ENCODE measurements around the gene SSH3.

SSH3 gene

DNA sequence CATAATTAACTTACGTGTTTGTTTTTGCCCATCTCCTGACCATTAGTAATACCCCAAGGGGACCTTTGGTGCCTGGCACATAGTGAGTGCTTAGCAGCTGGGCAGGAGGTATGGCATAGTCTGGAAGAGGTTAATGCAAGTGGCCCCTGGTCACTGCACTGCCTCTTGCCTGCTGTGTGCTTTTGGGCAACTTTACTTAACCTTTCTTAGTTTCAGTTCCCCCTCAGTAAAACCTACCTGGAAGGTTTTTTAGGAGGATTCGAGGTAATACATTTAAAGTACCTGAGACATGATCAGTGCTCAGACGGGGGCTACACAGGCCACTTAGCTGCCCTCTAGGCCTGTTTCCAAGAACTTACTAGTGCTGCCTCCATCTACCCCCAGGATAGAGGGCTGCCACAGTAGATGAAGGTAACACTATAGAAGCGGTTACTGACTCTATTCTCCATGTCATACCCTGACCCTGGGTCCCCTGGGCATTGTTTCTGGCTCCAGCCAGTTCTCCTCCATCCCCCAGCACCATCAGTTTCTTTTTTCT is 46.7 kb downstream of the SSH3 start:
- DNase-seq: no peak

DNA sequence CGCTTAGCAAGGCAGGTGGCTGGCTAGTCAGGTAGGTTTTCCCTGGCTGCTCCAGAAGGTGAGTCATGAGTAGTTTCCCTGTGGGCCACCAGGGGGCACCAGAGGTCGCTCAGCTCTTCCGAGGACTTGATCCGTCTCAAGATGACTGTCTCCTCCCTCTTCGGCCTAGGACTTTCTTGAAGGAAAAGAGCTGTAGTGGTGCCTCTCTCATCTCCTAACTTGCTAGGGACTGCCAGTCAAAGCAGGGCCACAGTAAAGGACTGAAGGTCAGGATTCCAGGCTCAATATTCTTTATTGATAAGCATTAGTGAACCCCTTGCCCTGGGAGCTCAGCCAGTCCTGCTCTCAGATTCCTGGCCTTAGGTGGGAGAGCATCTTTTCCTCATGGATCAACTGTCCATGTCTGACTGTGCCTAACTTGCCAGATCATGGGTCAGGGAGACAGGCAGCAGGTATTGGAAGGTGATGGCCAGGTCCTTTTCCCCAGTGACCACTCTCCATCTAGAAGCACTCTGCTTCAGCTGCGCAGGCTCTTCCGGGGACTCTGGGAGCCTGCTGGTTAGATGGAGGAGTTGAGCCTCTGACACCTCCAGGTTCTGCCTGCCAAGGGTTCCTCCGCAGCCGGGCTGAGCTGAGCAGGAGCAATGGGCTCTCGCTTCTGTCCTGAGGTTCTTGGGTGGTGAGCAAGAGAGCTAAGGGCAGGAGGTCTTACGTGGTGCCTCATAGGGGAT is 48.1 kb downstream of the SSH3 start:
- no peak for DNase-seq

DNA sequence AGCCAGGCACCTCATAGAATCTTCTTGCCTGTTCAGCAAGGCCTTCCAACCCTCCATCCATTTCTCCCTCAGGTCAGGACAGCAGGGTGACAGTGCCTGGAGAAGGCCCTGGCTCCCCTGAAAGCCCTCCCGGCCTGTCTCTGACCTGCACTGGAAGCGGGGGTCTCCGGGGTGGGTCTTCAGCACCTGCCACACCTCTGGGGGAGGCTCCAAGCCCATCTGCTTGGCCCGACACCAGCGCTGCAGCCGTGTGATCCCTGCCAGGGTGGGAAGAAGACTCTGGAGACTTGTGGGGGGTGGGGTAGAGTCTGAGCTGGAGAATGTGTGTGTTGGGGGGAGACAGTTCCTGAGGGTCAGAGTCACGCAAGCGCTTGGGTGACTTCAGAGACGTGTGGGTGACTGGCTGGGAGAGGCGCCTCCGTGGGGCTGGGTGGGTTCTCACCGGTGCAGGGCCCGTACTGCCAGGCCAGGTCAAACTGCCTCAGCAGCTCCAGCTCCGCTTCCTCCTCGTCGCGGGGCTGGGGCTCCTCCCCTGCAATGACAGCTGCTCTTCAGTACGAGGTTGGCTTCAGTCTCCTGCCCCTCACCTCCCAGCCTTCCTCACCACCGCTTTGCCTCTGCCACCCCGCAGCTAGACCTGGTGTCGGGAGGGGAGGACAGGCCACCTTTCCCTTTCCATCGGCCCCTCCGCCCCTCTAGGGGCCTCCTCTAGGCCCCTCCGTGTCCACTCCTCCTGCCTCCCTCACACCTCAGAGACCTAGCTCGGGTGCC is 49.4 kb downstream of the SSH3 start:
- DNase-seq: peak; percentile 88

DNA sequence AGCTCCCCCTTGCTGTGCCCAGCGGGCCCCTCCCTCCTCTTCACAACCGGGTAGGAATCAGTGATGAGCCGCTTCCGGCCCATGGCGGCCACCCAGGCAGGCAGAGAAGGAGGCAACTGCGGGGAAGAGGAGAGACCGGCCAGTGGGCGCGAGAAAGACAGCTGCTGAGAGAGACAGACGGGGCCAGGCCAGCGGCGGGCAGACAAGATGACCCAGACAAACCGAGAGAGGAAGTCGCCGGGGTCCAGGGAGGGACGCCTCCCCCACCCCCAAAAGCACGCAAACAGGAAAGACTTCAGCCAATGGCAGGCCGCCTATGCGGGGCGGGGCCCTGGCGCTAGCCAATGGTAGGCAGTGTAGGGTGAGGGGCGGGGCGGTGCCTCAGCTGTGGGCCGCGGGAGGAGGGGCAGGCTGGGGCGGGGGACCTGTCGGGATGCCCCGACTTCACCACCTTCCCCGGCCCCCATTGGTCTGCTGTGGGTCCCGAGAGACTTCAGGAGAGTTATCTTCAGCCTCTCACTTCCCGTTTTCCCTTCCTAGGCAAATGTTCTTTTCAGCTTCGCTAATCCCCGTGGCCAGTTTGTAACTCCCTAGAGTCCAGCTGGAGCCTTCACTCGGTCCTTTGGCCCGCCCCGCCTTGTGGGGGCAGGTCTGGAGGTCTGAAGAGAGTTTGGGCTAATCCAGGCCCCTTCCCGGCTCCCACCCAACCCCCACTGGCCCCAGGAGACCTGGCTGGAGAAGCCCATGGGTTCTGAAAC is 50.2 kb downstream of the SSH3 start, which contains the start of gene POLD4:
POLD4 (minus strand) TSS at position 230 of the 758 bp plus-strand sequence; CDS start at position 83, 147 bp downstream.
- peak; percentile 97 for DNase-seq

DNA sequence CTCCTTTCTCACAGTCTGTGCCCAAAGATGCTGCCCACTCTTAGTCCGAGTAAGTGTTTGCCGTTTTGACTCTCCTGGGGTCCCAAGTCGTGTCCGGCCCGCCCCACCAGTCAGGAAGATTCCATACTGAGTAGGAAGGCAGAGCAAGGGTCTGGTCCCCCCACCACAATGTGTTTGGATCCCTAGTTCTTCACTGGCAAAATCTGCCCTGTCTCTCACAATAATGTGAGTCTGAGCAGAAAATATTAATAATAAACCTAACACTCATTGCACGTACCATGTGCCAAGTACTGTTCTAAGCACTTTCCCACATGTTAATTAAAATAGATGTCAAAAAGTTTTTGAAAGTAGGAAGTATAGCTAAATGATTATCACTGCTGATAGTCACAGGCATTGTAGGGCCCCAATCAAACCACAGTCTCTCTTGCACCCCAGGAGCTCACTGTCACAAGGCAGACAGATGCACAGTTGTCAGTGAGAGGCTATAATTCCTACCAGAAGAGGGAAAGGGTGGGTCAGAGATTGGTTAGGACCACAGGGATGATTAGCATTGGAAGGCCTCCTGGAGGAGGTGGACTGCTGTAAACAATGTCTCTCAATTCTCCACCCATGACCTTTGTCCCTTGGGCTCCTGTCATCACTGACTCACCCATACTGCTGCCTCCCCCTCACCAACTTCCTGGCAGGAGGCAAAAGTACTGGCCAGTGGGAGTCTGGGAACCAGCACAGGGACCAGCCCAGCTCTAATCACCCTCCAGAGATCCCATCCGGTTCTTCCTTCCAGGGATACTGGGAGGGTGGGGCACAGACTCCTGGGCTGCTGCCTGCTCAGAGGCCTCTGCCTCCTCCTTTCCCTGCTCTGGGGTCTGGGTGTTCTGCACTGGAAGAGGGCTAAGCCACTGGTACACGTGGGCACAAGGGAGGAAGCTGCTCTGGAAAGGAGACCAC is 51.0 kb downstream of the SSH3 start:
- DNase-seq: no peak

DNA sequence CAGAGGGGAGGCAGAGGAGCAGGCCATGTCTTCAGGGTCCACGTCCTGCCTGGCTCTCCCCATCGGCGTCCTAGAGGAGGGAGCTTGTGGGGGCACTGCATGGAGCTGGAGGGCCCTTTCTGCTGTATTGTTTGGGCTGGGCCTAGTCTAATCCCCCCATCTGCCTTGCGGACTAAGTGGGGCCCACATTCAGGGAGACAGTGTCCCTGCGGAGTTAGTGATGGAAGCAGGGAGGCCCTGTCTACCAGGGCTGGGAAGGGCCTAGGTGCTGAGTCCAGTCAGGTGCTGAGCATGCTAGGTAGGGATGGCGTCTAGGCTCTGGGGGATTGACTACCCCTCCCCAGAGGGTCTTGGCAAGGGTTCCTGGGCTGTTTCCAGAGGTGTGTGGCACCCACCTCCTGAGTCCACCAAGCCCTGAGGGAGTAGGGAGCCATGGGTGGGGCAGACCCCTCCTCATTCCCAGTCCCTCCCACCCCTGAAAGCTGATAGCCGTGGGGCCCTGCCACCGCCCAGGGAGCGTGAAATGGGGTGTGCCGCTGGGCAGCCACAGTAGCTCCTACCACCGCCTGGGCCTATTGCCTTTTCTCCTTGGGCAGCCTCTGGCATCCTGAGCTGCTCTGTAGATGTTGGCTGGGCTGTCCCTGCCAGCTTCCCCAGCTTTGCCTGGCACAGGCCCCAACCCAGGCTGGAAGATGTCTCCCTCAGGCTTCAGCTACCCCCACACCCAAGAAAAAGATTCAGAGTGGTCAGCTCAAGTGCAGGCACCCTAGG is 51.9 kb downstream of the SSH3 start:
- no peak for DNase-seq

DNA sequence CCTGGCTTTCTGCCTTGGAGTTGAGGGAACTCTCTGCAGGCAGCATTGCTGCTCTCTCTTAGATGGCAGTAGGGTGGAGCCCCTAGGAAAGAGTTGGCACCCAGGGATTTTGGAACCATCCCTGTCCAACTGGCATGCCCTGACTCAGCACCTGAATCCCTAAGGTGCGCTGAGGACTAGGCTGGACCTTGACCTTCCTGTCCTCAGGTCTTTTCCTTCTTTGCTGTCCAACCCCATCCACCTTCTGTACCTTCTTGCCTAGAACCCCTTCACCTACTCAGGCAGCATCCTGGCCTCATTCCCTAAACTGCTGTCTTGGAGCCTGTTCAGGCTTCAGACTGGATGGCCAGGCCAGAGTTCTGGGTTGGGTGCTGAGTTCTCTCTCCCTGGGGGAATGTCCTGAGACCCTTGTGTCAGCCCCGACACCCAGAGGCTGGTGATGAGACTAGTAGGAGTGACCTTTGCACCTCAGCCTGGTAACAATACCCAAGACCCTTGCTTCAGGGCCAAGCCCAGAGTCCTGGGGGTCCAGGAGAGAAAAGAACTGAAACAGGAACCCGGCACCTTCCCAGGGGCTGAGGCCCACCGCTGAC is 52.6 kb downstream of the SSH3 start:
- DNase-seq: no peak

DNA sequence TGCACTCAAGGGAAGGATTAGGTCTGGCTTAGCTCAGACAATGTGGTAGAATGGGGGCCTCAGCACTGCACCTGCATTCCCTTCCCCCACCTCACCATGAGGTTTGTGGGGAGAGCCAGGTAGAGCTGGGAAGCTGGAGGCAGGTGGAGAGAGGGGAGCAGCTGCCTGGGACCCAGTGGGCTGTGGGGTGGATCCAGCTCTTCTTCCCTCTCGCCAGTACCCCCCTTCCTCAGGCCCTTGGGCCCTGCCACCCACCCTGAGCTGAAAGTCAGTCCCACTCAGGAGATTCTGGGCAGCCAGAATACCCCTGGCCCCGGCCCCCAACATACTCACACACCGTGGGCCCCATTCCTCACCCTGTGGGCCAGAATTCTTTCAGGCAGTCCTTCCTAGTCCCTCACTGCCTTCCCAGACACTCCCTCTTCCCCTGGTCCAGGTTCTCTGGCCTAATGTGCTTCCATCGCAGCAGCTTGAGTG is 53.1 kb downstream of the SSH3 start:
- no peak for DNase-seq

DNA sequence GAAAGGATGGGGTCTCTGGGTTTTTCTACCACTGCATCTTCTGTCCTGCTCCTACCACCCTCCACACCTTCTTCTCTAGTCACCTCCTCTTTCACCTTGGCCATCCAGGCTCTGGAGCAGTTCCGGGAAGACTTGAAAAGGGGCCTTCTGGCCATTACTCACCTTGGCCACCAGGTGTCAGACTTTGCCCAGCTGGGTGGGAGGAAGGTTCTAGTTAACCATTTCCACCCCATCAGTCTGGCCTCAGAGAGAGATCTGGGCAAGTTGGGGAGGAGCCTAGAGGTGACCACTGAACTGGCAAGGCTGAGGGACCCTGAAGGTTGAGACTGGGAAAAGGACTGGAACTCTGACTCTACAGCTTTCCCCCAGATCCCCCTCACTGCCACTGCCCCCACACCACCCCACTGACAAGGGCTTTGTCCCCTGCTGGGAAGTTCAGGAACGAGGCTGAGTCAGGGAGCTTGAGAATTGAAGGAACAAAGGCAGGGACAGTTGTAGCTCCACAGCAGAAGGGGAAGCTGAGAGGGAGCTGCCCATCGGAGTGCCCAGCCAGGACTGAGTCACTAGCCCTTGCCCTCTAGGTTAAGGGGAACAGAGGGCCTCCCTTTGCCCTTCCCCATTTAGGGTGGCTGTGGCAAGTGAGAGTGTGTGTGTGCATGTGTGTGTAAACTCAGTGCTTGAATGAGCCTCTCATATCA is 53.7 kb downstream of the SSH3 start:
- peak; percentile 68 for DNase-seq

DNA sequence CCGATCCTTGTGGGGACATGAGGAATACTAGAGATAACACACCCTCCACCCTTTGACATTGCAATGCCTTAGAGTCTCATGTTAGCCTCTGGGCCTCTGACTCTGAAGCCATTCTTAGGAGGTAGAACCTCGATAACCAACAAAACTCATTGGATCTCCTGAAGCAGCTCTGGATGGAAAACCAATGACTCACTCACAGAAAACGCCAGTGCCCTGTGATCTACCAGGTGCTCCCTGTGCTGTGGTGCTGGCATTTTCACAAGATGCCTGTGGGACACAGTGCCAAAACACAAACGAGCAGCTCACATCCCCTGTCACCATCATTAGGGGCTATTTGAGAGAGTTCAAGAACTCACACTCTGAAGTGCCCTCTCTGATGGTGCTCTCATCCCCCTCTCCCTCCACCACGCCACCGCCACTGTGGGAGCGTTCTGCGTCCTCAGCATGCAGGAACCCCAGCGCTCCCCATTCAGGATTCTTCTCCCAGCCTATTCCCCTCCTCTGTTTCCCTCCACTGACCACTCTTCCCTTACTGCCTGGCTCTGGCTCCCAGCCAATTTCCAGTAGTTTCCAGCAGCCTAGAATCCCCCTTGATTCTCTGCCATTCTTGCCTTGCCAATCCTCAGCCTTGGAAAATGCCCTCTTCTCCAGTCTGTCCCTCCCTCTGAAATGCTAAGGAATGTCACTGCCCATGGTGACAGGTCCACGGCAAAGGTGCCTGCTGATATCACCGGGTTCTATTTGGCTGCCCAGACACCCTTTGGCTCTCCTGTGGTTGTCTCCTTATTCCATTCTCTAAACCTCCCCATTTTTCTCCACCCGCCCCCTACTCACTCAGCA is 54.7 kb downstream of the SSH3 start:
- no peak for DNase-seq

All from NCI-H510A (cell line).